Omental fat pad (tissue), 4 donors: ENCODE results near the gene LRCH3. TPM values are rescaled to one million over a fixed set of nuclear protein-coding genes. Genes with fewer than 3 reads are reported as not detected.

Source experiments
- ATAC-seq: fragments of 150-250 bp; one replicate; pipeline ENCODE4 v1.9.1; 2016; ENCODE audit warnings: mild to moderate bottlenecking, moderate library complexity; ENCODE audit not compliant: low FRiP score
- DNase-seq: peaks from one replicate; pipeline ENCODE4 v3.0.0-alpha.2; 2019; ENCODE audit warnings: low spot score
- total RNA-seq, 4 donors: library from RNA; depleted of rRNA; stranded (reverse); fragments of >200 nt; gene quantifications; one replicate each; pipeline ENCODE4 v1.1.0, GENCODE V29; 2016
- TF ChIP-seq, protein P1 (sequence below), 3 donors: fragments of 450-650 bp; IDR thresholded peaks; one replicate each; pipeline ENCODE4 v1.5.1; 2016 to 2017; ENCODE audit warnings: antibody characterized with exemption in 3 of 3, mild to moderate bottlenecking in 3 of 3, moderate library complexity in 2 of 3

Gene LRCH3
- total RNA-seq, 4 donors from 2014 or later, result 34.8 to 70.9 (median 38.0) TPM

DNA sequence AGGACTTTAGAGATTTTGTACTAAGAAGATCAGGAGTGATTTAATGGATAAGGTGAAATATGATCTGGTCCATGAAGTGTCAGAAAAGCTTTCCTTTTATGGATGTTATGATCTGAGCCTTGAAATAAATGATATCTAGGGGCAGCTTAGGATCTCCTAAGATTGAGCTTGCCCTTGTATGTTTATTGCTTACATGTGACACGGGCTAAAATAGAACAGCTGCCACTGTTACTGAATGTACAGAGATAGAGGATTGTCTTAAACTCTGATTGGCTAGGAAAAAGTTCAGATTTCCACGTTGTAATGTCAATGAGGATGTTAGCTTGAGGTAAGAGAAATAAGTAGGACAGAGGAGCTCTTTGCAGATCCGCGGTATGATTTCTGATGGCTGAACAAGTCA lies 32.5 kb upstream of the LRCH3 start:
- TF ChIP-seq, protein P1, sequence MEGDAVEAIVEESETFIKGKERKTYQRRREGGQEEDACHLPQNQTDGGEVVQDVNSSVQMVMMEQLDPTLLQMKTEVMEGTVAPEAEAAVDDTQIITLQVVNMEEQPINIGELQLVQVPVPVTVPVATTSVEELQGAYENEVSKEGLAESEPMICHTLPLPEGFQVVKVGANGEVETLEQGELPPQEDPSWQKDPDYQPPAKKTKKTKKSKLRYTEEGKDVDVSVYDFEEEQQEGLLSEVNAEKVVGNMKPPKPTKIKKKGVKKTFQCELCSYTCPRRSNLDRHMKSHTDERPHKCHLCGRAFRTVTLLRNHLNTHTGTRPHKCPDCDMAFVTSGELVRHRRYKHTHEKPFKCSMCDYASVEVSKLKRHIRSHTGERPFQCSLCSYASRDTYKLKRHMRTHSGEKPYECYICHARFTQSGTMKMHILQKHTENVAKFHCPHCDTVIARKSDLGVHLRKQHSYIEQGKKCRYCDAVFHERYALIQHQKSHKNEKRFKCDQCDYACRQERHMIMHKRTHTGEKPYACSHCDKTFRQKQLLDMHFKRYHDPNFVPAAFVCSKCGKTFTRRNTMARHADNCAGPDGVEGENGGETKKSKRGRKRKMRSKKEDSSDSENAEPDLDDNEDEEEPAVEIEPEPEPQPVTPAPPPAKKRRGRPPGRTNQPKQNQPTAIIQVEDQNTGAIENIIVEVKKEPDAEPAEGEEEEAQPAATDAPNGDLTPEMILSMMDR (IDR thresholded peaks at IDR 0.05), result no peak
- DNase-seq (no peak), ATAC-seq (no peak)

- TF ChIP-seq, protein P1 (IDR thresholded peaks at IDR 0.05), result no peak
- no peak for ATAC-seq
- no peak for DNase-seq
These were observed 29.3 kb upstream of the LRCH3 start for GRCh38 chr3:197761784-197762183.

DNA sequence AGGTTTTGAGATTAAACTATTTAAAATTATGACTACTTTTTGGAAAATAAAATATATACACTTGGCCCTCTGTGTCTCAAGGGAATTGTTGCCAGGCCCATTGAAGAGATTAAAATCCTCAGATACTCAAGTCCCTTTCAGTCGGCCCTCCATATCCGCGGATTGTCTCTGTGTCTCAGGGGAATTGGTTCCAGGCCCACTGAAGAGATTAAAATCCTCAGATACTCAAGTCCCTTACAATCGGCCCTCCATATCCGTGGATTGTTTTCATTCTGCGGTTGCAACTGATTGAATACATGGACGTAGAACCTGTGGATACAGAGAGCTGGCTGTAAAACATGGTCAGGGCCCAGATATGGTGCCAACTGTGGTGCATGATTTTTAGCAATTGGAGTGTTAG lies 15.7 kb upstream of the LRCH3 start:
- ATAC-seq, result no peak

DNA sequence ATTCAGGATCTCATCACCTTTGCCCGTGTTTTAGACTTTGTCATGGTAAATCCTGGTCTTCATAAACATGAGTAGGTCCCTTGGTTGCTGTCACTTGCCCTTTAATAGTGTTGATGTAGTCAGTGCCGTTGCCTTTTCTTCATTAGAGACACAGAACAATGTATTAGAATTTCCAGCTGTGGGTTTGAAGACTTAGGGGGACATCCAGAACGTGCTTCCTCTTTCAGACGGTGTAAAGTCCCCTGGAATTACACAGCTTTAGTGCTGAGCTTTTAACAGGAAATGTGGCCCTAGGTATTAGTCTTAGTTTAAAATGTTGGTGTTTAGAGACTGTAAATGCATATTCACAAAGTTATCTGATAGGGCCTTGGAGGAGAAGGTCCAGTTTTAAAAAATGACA lies 8.8 kb upstream of the LRCH3 start:
- ATAC-seq, result no peak
- DNase-seq, result no peak
- TF ChIP-seq, protein P1 (IDR thresholded peaks at IDR 0.05), result no peak

More for the DNA sequence above, 15.7 kb upstream of the LRCH3 start:
- DNase-seq, result no peak
- TF ChIP-seq, protein P1 (IDR thresholded peaks at IDR 0.05), result no peak

DNA sequence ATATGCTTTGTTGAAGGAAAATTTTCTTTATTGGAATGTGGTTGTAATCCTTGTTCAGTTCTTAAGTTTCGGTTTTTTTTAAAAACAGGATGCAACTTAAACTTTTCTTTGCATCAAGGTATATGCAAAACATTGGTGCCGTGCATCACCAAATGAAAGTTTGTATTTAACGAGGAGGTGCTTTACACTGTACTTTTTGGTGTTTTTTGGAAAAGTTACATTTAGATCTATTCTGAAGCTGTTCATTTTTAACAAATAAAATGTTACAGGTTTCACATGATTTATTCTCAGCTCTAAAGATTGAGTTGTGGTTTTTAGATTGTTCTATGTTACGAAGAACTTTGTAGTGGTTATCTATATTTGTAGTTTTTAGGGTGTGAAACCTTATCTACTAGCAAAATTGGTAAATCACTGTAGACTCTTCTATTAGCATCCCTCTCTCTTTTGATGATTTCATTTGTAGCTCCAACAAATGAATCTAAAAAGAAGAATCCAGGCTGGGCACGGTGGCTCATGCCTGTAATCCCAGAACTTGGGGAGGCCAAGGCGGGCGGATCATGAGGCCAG lies 7.0 kb upstream of the LRCH3 start:
- TF ChIP-seq, protein P1 (IDR thresholded peaks at IDR 0.05), result no peak
- DNase-seq (no peak), ATAC-seq (no peak)

DNA sequence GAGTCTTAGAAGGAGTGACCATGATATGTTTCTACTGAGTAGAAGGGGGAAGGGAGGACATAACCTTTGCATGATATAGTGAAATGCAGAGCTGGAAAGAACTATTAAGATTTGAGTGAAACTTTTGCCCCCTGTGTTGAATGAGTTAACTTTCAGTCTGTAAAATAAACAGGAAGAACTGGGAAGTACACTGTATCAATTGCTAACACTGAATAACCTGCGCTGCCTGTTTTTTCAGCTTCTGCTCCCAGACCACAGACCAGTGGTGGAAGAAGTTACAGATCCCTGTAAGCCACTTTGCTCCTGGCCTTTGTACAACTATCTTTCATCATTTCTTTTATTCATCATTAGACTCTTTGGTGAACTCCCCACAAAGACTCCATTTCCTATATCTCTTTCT lies 3.6 kb upstream of the LRCH3 start:
- TF ChIP-seq, protein P1 (IDR thresholded peaks at IDR 0.05), result no peak
- ATAC-seq (no peak), DNase-seq (no peak)

DNA sequence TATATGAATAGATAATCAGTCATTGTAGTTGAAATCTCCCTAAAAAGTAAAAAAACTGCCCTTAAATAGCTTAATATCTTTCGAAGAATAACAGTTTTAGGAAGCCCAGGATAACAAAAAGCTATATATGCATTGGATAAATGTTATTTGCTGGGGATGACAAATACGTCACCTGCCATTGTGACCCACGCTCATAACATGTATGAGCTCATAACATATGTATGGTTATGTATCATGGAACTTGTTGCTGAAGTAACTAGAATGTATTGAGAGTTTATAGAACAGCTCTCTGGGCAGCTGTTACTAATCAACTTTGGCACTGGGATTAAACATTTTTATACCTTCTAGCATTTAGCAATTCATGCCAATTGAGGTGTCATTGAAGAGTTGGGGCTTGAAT lies 1.7 kb upstream of the LRCH3 start:
- ATAC-seq (no peak), DNase-seq (no peak)
- TF ChIP-seq, protein P1 (IDR thresholded peaks at IDR 0.05), result no peak
